LNCaP clone FGC (cell line): Measurements from ENCODE around the gene UST.

Experiments used
- DNase-seq: peaks from one replicate; pipeline ENCODE4 v3.0.0-alpha.2; 2011; ENCODE audit warnings: low read depth
- H3K4me3 ChIP-seq: 2 replicates; pipeline ENCODE4 v1.5.1; 2011; ENCODE audit warnings: mild to moderate bottlenecking, low read depth, low read length, control low read depth
- CTCF ChIP-seq: IDR thresholded peaks from 2 replicates; pipeline ENCODE4 v1.5.1; 2012; ENCODE audit warnings: mild to moderate bottlenecking; ENCODE audit not compliant: control insufficient read depth, insufficient read depth; ENCODE audit errors: extremely low read depth

Gene UST

GRCh38 chr6:148746363-148747144 lies at the start of gene UST:
UST (plus strand) TSS chr6:148747030; CDS start chr6:148747431, 401 bp downstream.
- TF ChIP-seq CTCF: peak; percentile 42
- DNase-seq: peak; percentile 28
- H3K4me3 ChIP-seq: peak within 1 kb of the TSS; percentile 61

- H3K4me3 ChIP-seq: no peak overlapping the region
- DNase-seq: no peak
- TF ChIP-seq CTCF: no peak
Observed at GRCh38 chr6:148697895-148698440, 48.9 kb upstream of the UST start.

GRCh38 chr6:148698671-148699180 lies 48.1 kb upstream of the UST start:
- TF ChIP-seq CTCF: no peak

GRCh38 chr6:148700047-148700715 lies 46.6 kb upstream of the UST start:
- DNase-seq: peak; percentile 1
- TF ChIP-seq CTCF: peak; percentile 20; the same call in 1 of the 2 replicates
- peak overlapping the region; percentile 32 for H3K4me3 ChIP-seq

More at GRCh38 chr6:148698671-148699180, 48.1 kb upstream of the UST start:
- no peak overlapping the region for H3K4me3 ChIP-seq
- DNase-seq: no peak

GRCh38 chr6:148700741-148701311 lies 46.0 kb upstream of the UST start:
- DNase-seq: peak; percentile 2
- no peak for TF ChIP-seq CTCF
- H3K4me3 ChIP-seq: peak overlapping the region; percentile 32

- no peak for TF ChIP-seq CTCF
- H3K4me3 ChIP-seq: no peak overlapping the region; the same call in 1 of the 2 replicates
- no peak for DNase-seq
Observed at GRCh38 chr6:148701375-148701774, 45.5 kb upstream of the UST start.
